Measurements from ENCODE around the gene ZMIZ1. TPM values are rescaled to one million over a fixed set of nuclear protein-coding genes. Genes with fewer than 3 reads are reported as not detected.

ZMIZ1 gene
- total and polyA plus RNA-seq, 12 donors: 6.6 to 113 (median 55.1) TPM

DNA sequence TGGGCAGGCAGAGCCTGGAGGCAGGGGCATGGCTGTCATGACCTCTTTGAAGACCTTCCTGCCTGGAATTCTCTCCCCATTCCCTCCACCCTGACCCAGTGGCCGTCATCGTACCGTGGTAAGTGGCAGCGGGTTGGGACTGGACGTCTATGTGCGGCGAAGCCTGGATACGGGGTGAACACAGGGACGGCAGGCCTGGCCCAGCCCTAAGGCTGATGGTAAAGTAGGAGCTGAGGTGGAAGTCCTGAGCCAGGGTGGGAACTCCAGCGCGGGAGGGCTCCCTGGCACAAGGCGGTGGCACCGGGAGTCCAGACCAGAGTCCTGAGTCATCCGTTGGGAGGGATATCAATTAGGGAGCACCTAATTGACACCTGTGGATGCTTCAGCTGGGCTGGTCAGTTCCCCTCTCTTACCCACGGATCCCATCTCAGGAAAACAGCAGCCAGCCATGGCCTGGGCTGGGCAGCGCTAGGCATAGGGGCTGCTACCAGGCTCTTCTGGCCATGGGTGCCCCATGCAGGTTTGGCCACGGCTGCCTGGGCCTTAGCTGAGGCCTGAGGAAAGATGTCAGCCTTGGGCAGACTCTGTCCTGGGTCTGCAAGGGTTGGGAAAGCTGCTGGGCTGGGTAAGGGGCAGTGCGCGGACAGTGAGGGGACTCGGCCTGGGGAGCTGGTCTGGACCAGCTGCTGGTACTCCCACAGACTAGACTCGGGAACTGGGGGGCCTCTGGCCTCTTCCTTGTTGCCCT is 281.8 kb downstream of the ZMIZ1 start:
- Histone ChIP-seq H3K4me3 (no peak overlapping the region), H3K4me1 (replicated peaks in 1 of 2) (peaks cover 31 to 40% of the 10 kb centered on the region in 2 donors), H3K9me3 (replicated peaks in 1 of 3) (no peaks in the 10 kb centered on the region), H3K27ac (peak overlapping the region; percentile 1 to 99 (median 92)), H3K27me3 (no peaks in the 10 kb centered on the region), H3K36me3 (replicated peaks in 1 of 2) (peaks cover 0 to 65% of the 10 kb centered on the region in 2 donors)
- intact Hi-C loops (cut with DNase I): no loop called here
- 66 to 80% (median 72%) methylated on average over 11 to 21 of the region's 21 CpGs for WGBS, 4 donors
- peak in 3 of 7 donors; percentile 17 to 54 (median 24) for DNase-seq
- TF ChIP-seq, protein P1, sequence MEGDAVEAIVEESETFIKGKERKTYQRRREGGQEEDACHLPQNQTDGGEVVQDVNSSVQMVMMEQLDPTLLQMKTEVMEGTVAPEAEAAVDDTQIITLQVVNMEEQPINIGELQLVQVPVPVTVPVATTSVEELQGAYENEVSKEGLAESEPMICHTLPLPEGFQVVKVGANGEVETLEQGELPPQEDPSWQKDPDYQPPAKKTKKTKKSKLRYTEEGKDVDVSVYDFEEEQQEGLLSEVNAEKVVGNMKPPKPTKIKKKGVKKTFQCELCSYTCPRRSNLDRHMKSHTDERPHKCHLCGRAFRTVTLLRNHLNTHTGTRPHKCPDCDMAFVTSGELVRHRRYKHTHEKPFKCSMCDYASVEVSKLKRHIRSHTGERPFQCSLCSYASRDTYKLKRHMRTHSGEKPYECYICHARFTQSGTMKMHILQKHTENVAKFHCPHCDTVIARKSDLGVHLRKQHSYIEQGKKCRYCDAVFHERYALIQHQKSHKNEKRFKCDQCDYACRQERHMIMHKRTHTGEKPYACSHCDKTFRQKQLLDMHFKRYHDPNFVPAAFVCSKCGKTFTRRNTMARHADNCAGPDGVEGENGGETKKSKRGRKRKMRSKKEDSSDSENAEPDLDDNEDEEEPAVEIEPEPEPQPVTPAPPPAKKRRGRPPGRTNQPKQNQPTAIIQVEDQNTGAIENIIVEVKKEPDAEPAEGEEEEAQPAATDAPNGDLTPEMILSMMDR (IDR thresholded peaks at IDR 0.05): no peak
- no peak for TF ChIP-seq POLR2A (IDR thresholded peaks at IDR 0.05)

DNA sequence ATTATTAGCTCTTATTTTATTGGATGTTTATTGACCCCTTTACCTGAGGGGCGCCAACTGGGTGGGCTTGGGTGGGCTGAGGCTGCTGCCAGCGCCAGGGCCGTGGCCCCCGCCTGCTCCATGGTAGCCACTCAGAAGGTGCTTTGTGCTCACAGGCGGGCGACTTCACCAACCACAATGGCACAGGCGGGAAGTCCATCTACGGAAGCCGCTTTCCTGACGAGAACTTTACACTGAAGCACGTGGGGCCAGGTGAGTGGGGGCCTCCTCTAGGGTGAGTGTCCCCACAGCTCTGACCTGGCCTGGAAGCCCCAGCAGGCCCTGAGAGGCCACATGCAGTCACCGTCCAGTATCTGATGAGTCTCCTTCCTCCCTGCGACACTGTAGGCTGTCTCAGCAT is 282.6 kb downstream of the ZMIZ1 start:
- WGBS, 4 donors: 89 to 95% (median 91%) methylated on average over 8 to 13 of the region's 13 CpGs
- intact Hi-C loops (cut with DNase I): no loop called here
- H3K4me1 ChIP-seq (replicated peaks in 1 of 2): peaks cover 29 to 38% of the 10 kb centered on the region in 2 donors

DNA sequence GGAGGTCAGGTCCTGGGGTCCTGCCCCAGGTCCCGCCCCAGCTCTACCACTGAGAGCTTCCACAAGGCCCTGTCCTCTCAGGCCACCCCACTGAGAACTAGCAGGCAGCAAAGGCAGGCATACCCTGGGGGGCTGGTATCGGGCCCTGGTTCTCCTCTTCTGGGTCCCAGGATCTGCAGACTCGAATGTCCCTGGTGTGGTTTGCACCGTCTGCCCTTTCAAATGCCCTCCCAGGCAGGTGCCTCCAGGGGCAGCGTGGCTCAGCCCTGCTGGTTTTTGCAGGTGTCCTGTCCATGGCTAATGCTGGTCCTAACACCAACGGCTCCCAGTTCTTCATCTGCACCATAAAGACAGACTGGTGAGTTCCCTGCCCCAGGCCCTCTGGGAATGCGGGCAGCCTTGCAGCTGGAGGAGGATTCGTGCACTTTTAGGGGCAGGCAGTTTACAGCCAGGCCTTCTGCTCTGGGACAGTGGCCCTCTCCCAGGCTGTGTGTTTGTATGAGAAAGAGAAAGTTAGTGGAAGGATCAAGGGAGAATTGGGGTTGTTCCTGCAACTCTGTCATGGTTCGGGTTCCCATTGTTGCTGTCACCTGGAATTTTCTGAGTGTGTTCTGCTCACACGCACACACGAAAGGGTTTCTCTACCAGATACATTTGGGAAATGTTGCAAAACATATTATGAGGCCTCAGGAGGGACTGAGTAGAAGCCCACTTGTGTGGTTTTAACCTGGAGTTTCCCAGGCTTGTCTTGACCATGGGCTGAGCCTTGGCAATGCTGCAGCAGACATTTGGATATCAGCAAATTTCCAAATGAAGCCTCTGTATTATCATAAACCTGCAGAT is 283.5 kb downstream of the ZMIZ1 start:
- WGBS, 4 donors: 82 to 93% (median 92%) methylated on average over 9 to 11 of the region's 11 CpGs
- Histone ChIP-seq H3K4me1 (replicated peaks in 1 of 2) (peaks cover 29 to 30% of the 10 kb centered on the region in 2 donors), H3K27me3 (no peaks in the 10 kb centered on the region), H3K27ac (no peak overlapping the region), H3K36me3 (replicated peaks in 1 of 2) (peaks cover 0 to 69% of the 10 kb centered on the region in 2 donors), H3K9me3 (replicated peaks in 1 of 3) (no peaks in the 10 kb centered on the region), H3K4me3 (no peak overlapping the region)
- DNase-seq: peak in 2 of 7 donors; percentile 13 to 48
- TF ChIP-seq, protein P1 (IDR thresholded peaks at IDR 0.05): no peak
- TF ChIP-seq POLR2A (IDR thresholded peaks at IDR 0.05): no peak
- intact Hi-C loops (cut with DNase I): no loop called here

More for the DNA sequence above, 282.6 kb downstream of the ZMIZ1 start:
- H3K4me3 ChIP-seq: no peak overlapping the region
- H3K36me3 ChIP-seq (replicated peaks in 1 of 2): peaks cover 0 to 69% of the 10 kb centered on the region in 2 donors
- peak in 3 of 7 donors; percentile 7 to 49 (median 16) for DNase-seq
- no peaks in the 10 kb centered on the region for H3K27me3 ChIP-seq
- TF ChIP-seq, protein P1 (IDR thresholded peaks at IDR 0.05): no peak
- no peak for TF ChIP-seq POLR2A (IDR thresholded peaks at IDR 0.05)
- no peaks in the 10 kb centered on the region for H3K9me3 ChIP-seq (replicated peaks in 1 of 3)
- no peak overlapping the region for H3K27ac ChIP-seq

DNA sequence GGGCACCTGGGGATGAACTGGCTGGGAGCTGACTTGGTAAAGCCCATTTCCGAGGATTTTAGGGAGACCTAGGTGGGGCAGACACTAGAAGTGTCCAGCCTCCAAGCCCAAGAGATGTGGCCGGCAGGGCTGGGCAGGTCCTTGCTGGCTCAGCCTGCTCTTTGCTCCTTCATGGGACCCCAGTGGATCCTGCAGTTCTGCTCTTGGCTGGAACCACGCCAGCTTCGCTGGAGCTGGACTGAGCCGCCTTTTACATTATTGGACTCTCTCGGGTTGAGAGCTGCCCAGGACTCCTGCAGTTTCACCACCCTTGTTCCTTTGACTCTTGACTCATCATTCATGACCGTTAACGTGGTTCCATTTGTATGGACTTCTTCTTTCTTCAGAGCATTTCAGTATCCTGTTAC is 284.2 kb downstream of the ZMIZ1 start:
- intact Hi-C loops (cut with DNase I): no loop called here
- WGBS, 4 donors: 80 to 85% (median 81%) methylated on average over 8 of the region's 8 CpGs
- peaks cover 0 to 69% of the 10 kb centered on the region in 2 donors for H3K36me3 ChIP-seq (replicated peaks in 1 of 2)
- H3K27ac ChIP-seq: no peak overlapping the region
- H3K4me3 ChIP-seq: no peak overlapping the region
- H3K4me1 ChIP-seq (replicated peaks in 1 of 2): peaks cover 25 to 29% of the 10 kb centered on the region in 2 donors
- no peaks in the 10 kb centered on the region for H3K27me3 ChIP-seq
- no peaks in the 10 kb centered on the region for H3K9me3 ChIP-seq (replicated peaks in 1 of 3)
- TF ChIP-seq, protein P1 (IDR thresholded peaks at IDR 0.05): no peak
- TF ChIP-seq POLR2A (IDR thresholded peaks at IDR 0.05): no peak
- peak in 2 of 7 donors; percentile 25 to 61 for DNase-seq

Measured in adrenal gland (tissue), 12 donors.